ENCODE results near the gene PUDP.

The PUDP gene

GRCh38 chrX:7076245-7076661 lies 71.7 kb downstream of the PUDP start:
- in situ Hi-C loops (cut with MboI; ENCODE audit: low sequenced_read_pairs) = no loop called here

- in situ Hi-C loops (cut with MboI; ENCODE audit: low sequenced_read_pairs) = no loop called here
Observed at GRCh38 chrX:7074908-7075204, 73.1 kb downstream of the PUDP start.

GRCh38 chrX:7074148-7074907 lies 73.6 kb downstream of the PUDP start:
- in situ Hi-C loops (cut with MboI; ENCODE audit: low sequenced_read_pairs) = no loop called here

GRCh38 chrX:7073336-7073735 lies 74.6 kb downstream of the PUDP start:
- in situ Hi-C loops (cut with MboI; ENCODE audit: low sequenced_read_pairs) = no loop called here

GRCh38 chrX:7072856-7073255 lies 75.1 kb downstream of the PUDP start:
- in situ Hi-C loops (cut with MboI; ENCODE audit: low sequenced_read_pairs) = no loop called here

- in situ Hi-C loops (cut with MboI; ENCODE audit: low sequenced_read_pairs) = no loop called here
Observed at GRCh38 chrX:7071390-7071789, 76.6 kb downstream of the PUDP start.

- in situ Hi-C loops (cut with MboI; ENCODE audit: low sequenced_read_pairs) = no loop called here
Observed at GRCh38 chrX:7069556-7069955, 78.4 kb downstream of the PUDP start.

GRCh38 chrX:7068939-7069367 lies 79.0 kb downstream of the PUDP start:
- in situ Hi-C loops (cut with MboI; ENCODE audit: low sequenced_read_pairs) = no loop called here

- in situ Hi-C loops (cut with MboI; ENCODE audit: low sequenced_read_pairs) = no loop called here
Observed at GRCh38 chrX:7067256-7067655, 80.7 kb downstream of the PUDP start.

GRCh38 chrX:7065473-7065872 lies 82.5 kb downstream of the PUDP start:
- in situ Hi-C loops (cut with MboI; ENCODE audit: low sequenced_read_pairs) = no loop called here

GRCh38 chrX:7062903-7063302 lies 85.0 kb downstream of the PUDP start:
- in situ Hi-C loops (cut with MboI; ENCODE audit: low sequenced_read_pairs) = no loop called here

- in situ Hi-C loops (cut with MboI; ENCODE audit: low sequenced_read_pairs) = no loop called here
Observed at GRCh38 chrX:7062276-7062675, 85.7 kb downstream of the PUDP start.

- in situ Hi-C loops (cut with MboI; ENCODE audit: low sequenced_read_pairs) = no loop called here
Observed at GRCh38 chrX:7061429-7061828, 86.5 kb downstream of the PUDP start.

GRCh38 chrX:7060444-7060843 lies 87.5 kb downstream of the PUDP start:
- in situ Hi-C loops (cut with MboI; ENCODE audit: low sequenced_read_pairs) = no loop called here

GRCh38 chrX:7059859-7060258 lies 88.1 kb downstream of the PUDP start:
- in situ Hi-C loops (cut with MboI; ENCODE audit: low sequenced_read_pairs) = no loop called here

GRCh38 chrX:7059214-7059838 lies 88.6 kb downstream of the PUDP start:
- in situ Hi-C loops (cut with MboI; ENCODE audit: low sequenced_read_pairs) = no loop called here

GRCh38 chrX:7055386-7056137 lies 92.4 kb downstream of the PUDP start:
- in situ Hi-C loops (cut with MboI; ENCODE audit: low sequenced_read_pairs) = no loop called here

- in situ Hi-C loops (cut with MboI; ENCODE audit: low sequenced_read_pairs) = no loop called here
Observed at GRCh38 chrX:7054219-7055216, 93.4 kb downstream of the PUDP start.

- in situ Hi-C loops (cut with MboI; ENCODE audit: low sequenced_read_pairs) = no loop called here
Observed at GRCh38 chrX:7052541-7052940, 95.4 kb downstream of the PUDP start.

GRCh38 chrX:7050271-7050670 lies 97.7 kb downstream of the PUDP start:
- in situ Hi-C loops (cut with MboI; ENCODE audit: low sequenced_read_pairs) = no loop called here

- in situ Hi-C loops (cut with MboI; ENCODE audit: low sequenced_read_pairs) = no loop called here
Observed at GRCh38 chrX:7047951-7048350, 100.0 kb downstream of the PUDP start.

Data from HL-60/S4 treated with phorbol 12-myristate 13-acetate at 8.2 ng/mL for 4 days and 3 days (cell line).